IMR-90 (cell line): ENCODE data around the gene CUL4A. TPM values are rescaled to one million over a fixed set of nuclear protein-coding genes. Genes with fewer than 3 reads are reported as not detected.

Experiments
- ATAC-seq: fragments of 200-7000 bp; cut with Tn5 transposase; 2 replicates; pipeline ENCODE4 v1.9.1; 2020; ENCODE audit warnings: low read depth, mild to moderate bottlenecking, moderate library complexity
- BruUV-seq: library from RNA; stranded (reverse); fragments of 400-500 nt; replicated peaks from 2 replicates; lab custom pipeline; 2021; lab: Mats Ljungman, UMichigan
- CTCF ChIA-PET: fragments of 300-600 bp; formaldehyde crosslinking; extraction: SDS; loops from one replicate; lab custom pipeline; 2021; ENCODE audit warnings: antibody characterized with exemption; lab: Yijun Ruan, JAX
- POLR2A ChIA-PET: fragments of 300-600 bp; sonication (Branson Sonifier 250); formaldehyde crosslinking; loops from one replicate; lab custom pipeline; 2022; ENCODE audit warnings: antibody characterized with exemption; ENCODE audit not compliant: unreplicated experiment; lab: Charles Lee
- DNase-seq: peaks from one replicate; pipeline ENCODE4 v3.0.0; 2013
- H2AFZ ChIP-seq: replicated peaks from 2 replicates; pipeline ENCODE3; 2013; ENCODE audit warnings: low read length, mild to moderate bottlenecking; ENCODE audit not compliant: poor library complexity
- H2AK5ac ChIP-seq: 2 replicates; pipeline ENCODE4 v1.6.1; 2013; ENCODE audit warnings: low read depth, low read length, inconsistent platforms
- H2AK9ac ChIP-seq: replicated peaks from 2 replicates; pipeline ENCODE3; 2013; ENCODE audit warnings: mild to moderate bottlenecking, low read depth, low read length, moderate library complexity; ENCODE audit not compliant: poor library complexity
- H2BK120ac ChIP-seq: 2 replicates; pipeline ENCODE4 v1.6.1; 2013; ENCODE audit warnings: low read depth, low read length, inconsistent platforms
- H2BK15ac ChIP-seq: 3 replicates; pipeline ENCODE4 v1.6.1; 2013; ENCODE audit warnings: low read depth, low read length, inconsistent platforms
- H2BK20ac ChIP-seq: 2 replicates; pipeline ENCODE4 v1.6.1; 2013; ENCODE audit warnings: low read depth, mild to moderate bottlenecking, inconsistent platforms, low read length, moderate library complexity
- H2BK5ac ChIP-seq: 2 replicates; pipeline ENCODE4 v1.6.1; 2013; ENCODE audit warnings: mild to moderate bottlenecking, low read depth, low read length, inconsistent platforms; ENCODE audit not compliant: poor library complexity, severe bottlenecking
- H3K14ac ChIP-seq: replicated peaks from 2 replicates; pipeline ENCODE4 v1.6.1; 2013; ENCODE audit warnings: low read depth, low read length, inconsistent platforms
- H3K18ac ChIP-seq: 2 replicates; pipeline ENCODE4 v1.6.1; 2013; ENCODE audit warnings: low read depth, low read length, control low read depth
- H3K23ac ChIP-seq: 2 replicates; pipeline ENCODE4 v1.6.1; 2013; ENCODE audit warnings: low read depth, low read length, inconsistent platforms
- H3K27ac ChIP-seq: 2 replicates; pipeline ENCODE4 v1.5.1; 2013; ENCODE audit warnings: mild to moderate bottlenecking, control low read depth, low read length; ENCODE audit not compliant: insufficient read depth
- H3K27me3 ChIP-seq: 2 replicates; pipeline ENCODE4 v1.6.1; 2013; ENCODE audit warnings: low read length; ENCODE audit not compliant: control insufficient read depth, insufficient read depth
- H3K36me3 ChIP-seq: 2 replicates; pipeline ENCODE4 v1.6.1; 2013; ENCODE audit warnings: low read length, mixed read lengths; ENCODE audit not compliant: control insufficient read depth, insufficient read depth
- H3K4ac ChIP-seq: 2 replicates; pipeline ENCODE4 v1.6.1; 2013; ENCODE audit warnings: low read depth, low read length, inconsistent platforms
- H3K4me1 ChIP-seq: 2 replicates; pipeline ENCODE4 v1.6.1; 2013; ENCODE audit warnings: low read length, mixed read lengths; ENCODE audit not compliant: control insufficient read depth, insufficient read depth
- H3K4me2 ChIP-seq: 2 replicates; pipeline ENCODE4 v1.6.1; 2013; ENCODE audit warnings: low read depth, mild to moderate bottlenecking, control low read depth, low read length, moderate library complexity
- H3K4me3 ChIP-seq: 2 replicates; pipeline ENCODE4 v1.5.1; 2013; ENCODE audit warnings: low read depth, mild to moderate bottlenecking, control low read depth, low read length, moderate library complexity; ENCODE audit not compliant: insufficient read depth
- H3K56ac ChIP-seq: 2 replicates; pipeline ENCODE4 v1.6.1; 2013; ENCODE audit warnings: low read length, inconsistent platforms; ENCODE audit not compliant: insufficient read depth; ENCODE audit errors: extremely low read depth
- H3K79me1 ChIP-seq, 2 experiments: 2 replicates each; pipeline ENCODE4 v1.6.1; 2013; ENCODE audit warnings: low read length in 2 of 2, inconsistent platforms in 1 of 2, low read depth in 1 of 2
- H3K9ac ChIP-seq: 2 replicates; pipeline ENCODE4 v1.6.1; 2013; ENCODE audit warnings: low read depth, low read length, control low read depth
- H3K9me1 ChIP-seq: 2 replicates; pipeline ENCODE4 v1.6.1; 2013; ENCODE audit warnings: low read length, inconsistent platforms; ENCODE audit not compliant: insufficient read depth
- H3K9me3 ChIP-seq: 2 replicates; pipeline ENCODE4 v1.6.1; 2013; ENCODE audit warnings: low read length; ENCODE audit not compliant: control insufficient read depth, insufficient read depth
- H4K20me1 ChIP-seq: 2 replicates; pipeline ENCODE4 v1.6.1; 2013; ENCODE audit warnings: low read length, inconsistent platforms; ENCODE audit not compliant: insufficient read depth
- H4K5ac ChIP-seq: 2 replicates; pipeline ENCODE4 v1.6.1; 2013; ENCODE audit warnings: mild to moderate bottlenecking, low read depth, low read length, control low read depth
- H4K8ac ChIP-seq, 2 experiments: 2 replicates each; pipeline ENCODE4 v1.6.1; 2013; ENCODE audit warnings: low read depth in 2 of 2, low read length in 2 of 2, control low read depth in 1 of 2, inconsistent platforms in 1 of 2
- H4K91ac ChIP-seq: 2 replicates; pipeline ENCODE4 v1.6.1; 2013; ENCODE audit warnings: low read depth, low read length, inconsistent platforms; ENCODE audit not compliant: insufficient read depth
- BHLHE40 ChIP-seq: fragments of 150-350 bp; IDR thresholded peaks from 2 replicates; pipeline ENCODE4 v1.6.1; 2016; ENCODE audit warnings: mild to moderate bottlenecking, low read depth, low read length
- CEBPB ChIP-seq: IDR thresholded peaks from 2 replicates; pipeline ENCODE4 v1.6.1; 2012; ENCODE audit warnings: low read depth, low read length, improper control_type of control experiment
- CHD1 ChIP-seq: IDR thresholded peaks from 2 replicates; pipeline ENCODE4 v1.6.1; 2012; ENCODE audit warnings: low read depth, low read length, improper control_type of control experiment
- CTCF ChIP-seq: conservative IDR thresholded peaks from 2 replicates; pipeline ENCODE4 v1.5.1; 2012; ENCODE audit warnings: mild to moderate bottlenecking, low read depth, low read length, improper control_type of control experiment
- FOS ChIP-seq: fragments of 150-350 bp; IDR thresholded peaks from 2 replicates; pipeline ENCODE4 v1.6.1; 2016; ENCODE audit warnings: low read depth, low read length
- MAZ ChIP-seq: IDR thresholded peaks from 2 replicates; pipeline ENCODE4 v1.6.1; 2012; ENCODE audit warnings: low read depth, mild to moderate bottlenecking, low read length, improper control_type of control experiment, moderate library complexity, borderline replicate concordance
- MXI1 ChIP-seq: IDR thresholded peaks from 2 replicates; pipeline ENCODE4 v1.6.1; 2012; ENCODE audit warnings: low read depth, mild to moderate bottlenecking, low read length, moderate library complexity, borderline replicate concordance
- NFE2L2 ChIP-seq: fragments of 150-350 bp; IDR thresholded peaks from 2 replicates; pipeline ENCODE4 v1.6.1; 2016; ENCODE audit warnings: low read depth, mild to moderate bottlenecking, low read length
- POLR2A ChIP-seq: IDR thresholded peaks from 2 replicates; pipeline ENCODE4 v1.6.1; 2012; ENCODE audit warnings: mild to moderate bottlenecking, low read depth, low read length
- RAD21 ChIP-seq: IDR thresholded peaks from 2 replicates; pipeline ENCODE4 v1.6.1; 2012; ENCODE audit warnings: low read length, improper control_type of control experiment
- RCOR1 ChIP-seq: IDR thresholded peaks from 2 replicates; pipeline ENCODE4 v1.6.1; 2012; ENCODE audit warnings: mild to moderate bottlenecking, low read length, improper control_type of control experiment; ENCODE audit not compliant: insufficient replicate concordance
- RFX5 ChIP-seq: IDR thresholded peaks from 2 replicates; pipeline ENCODE4 v1.8.0; 2012; ENCODE audit warnings: low read depth, mild to moderate bottlenecking, low read length, moderate library complexity
- SMC3 ChIP-seq: fragments of 150-350 bp; IDR thresholded peaks from 2 replicates; pipeline ENCODE4 v1.6.1; 2016; ENCODE audit warnings: low read depth, mild to moderate bottlenecking, antibody characterized with exemption, low read length, moderate library complexity
- USF2 ChIP-seq: fragments of 150-350 bp; IDR thresholded peaks from 2 replicates; pipeline ENCODE4 v1.6.1; 2017; ENCODE audit warnings: mild to moderate bottlenecking, antibody characterized with exemption, low read length, low read depth
- WGBS, 2 experiments: methylation state at CpG; one replicate each; pipeline versions ENCODE4 v1.1.5 to v1.1.7; 2013; ENCODE audit warnings: missing lambda C conversion rate in 2 of 2; ENCODE audit not compliant: insufficient read length in 1 of 2; ENCODE audit errors: extremely low coverage in 2 of 2; 5-methylcytosine and 5-hydroxymethylcytosine counted together
- dilution Hi-C: fragments of 300-500 bp; cut with HindIII; formaldehyde crosslinking; loops from one replicate; pipeline ENCODE4 v1.14.3; 2018; ENCODE audit warnings: low sequenced_read_pairs; ENCODE audit not compliant: unreplicated experiment
- in situ Hi-C: fragments of 300-500 bp; cut with MboI; formaldehyde crosslinking; loops from 3 replicates; pipeline ENCODE4 v1.14.3; 2019; ENCODE audit warnings: low sequenced_read_pairs, inconsistent platforms, mixed read lengths
- intact Hi-C: fragments of 100-400 bp; cut with micrococcal nuclease; formaldehyde crosslinking; loops from 2 replicates; pipeline ENCODE4 v1.10.0; 2022
- polyA plus RNA-seq, 3 experiments: library from polyadenylated mRNA; depleted of rRNA; stranded (reverse); fragments of >200 nt; gene quantifications; 2 replicates each; pipeline ENCODE4 v1.2.3, GENCODE V29; 2012; ENCODE audit warnings: low replicate concordance in 1 of 3
- total RNA-seq: library from RNA; depleted of rRNA; stranded (reverse); fragments of >200 nt; gene quantifications from 2 replicates; pipeline ENCODE4 v1.2.3, GENCODE V29; 2012
- TF ChIP-seq, protein P1 (sequence below): fragments of 150-350 bp; IDR thresholded peaks from 2 replicates; pipeline ENCODE4 v1.6.1; 2016; ENCODE audit warnings: low read depth, mild to moderate bottlenecking, low read length, moderate library complexity, borderline replicate concordance

CUL4A gene
- total and polyA plus RNA-seq, 2 of the 4 experiments (the other 2 are of a cell fraction) = 86.0 to 146 TPM

- peaks cover 47% of the 10 kb centered on the region for H3K36me3 ChIP-seq
- no peak overlapping the region for H3K27ac ChIP-seq
- no peak for DNase-seq
- H2BK120ac ChIP-seq = no peak overlapping the region
- H3K23ac ChIP-seq = no peak overlapping the region
- dilution Hi-C loops (no loop called here), intact Hi-C loops (no loop called here), in situ Hi-C loops (no loop called here)
- peaks cover 16% of the 10 kb centered on the region for H3K9me1 ChIP-seq
- H4K91ac ChIP-seq = no peak overlapping the region
- no peak overlapping the region for H3K14ac ChIP-seq
- BruUV-seq = no TSS peak
- no peaks in the 10 kb centered on the region for H3K27me3 ChIP-seq
- no peak overlapping the region for H2BK15ac ChIP-seq
- H3K18ac ChIP-seq = no peak overlapping the region
- no peak overlapping the region for H3K4me2 ChIP-seq
- H2AK9ac ChIP-seq = no peak overlapping the region
- WGBS, 2 experiments = 94% methylated on average over 18 of the region's 34 CpGs; no CpG with 5 or more reads in 1 of the 2 experiments
- ChIA-PET CTCF (no interaction called here), POLR2A (no interaction called here)
- no peak overlapping the region for H3K9ac ChIP-seq
- H4K20me1 ChIP-seq = no peaks in the 10 kb centered on the region
- H3K4me3 ChIP-seq = no peak overlapping the region
- 0 out of 2 replicates have a peak, but pooled peaks cover 2% of the 10 kb centered on the region for H3K9me3 ChIP-seq
- no peak overlapping the region for H2BK20ac ChIP-seq
- H3K4me1 ChIP-seq = peaks cover 7% of the 10 kb centered on the region
- no peak overlapping the region for H3K4ac ChIP-seq
- no peak overlapping the region for H2AFZ ChIP-seq
- H3K79me1 ChIP-seq = peaks cover under 1 to 36% of the 10 kb centered on the region in 2 experiments; a peak in 3 of 4 replicates
- H4K8ac ChIP-seq = no peak overlapping the region
- no peak for ATAC-seq
- no peak overlapping the region for H3K56ac ChIP-seq
- H2BK5ac ChIP-seq = no peak overlapping the region
- H2AK5ac ChIP-seq = no peak overlapping the region
- no peak overlapping the region for H4K5ac ChIP-seq
- TF ChIP-seq FOS (no peak), CHD1 (no peak), USF2 (no peak), RFX5 (no peak), CEBPB (no peak), RAD21 (no peak), CTCF (no peak), POLR2A (no peak), SMC3 (no peak), BHLHE40 (no peak), RCOR1 (no peak), MAZ (no peak), MXI1 (no peak), NFE2L2 (no peak)
- TF ChIP-seq, protein P1, sequence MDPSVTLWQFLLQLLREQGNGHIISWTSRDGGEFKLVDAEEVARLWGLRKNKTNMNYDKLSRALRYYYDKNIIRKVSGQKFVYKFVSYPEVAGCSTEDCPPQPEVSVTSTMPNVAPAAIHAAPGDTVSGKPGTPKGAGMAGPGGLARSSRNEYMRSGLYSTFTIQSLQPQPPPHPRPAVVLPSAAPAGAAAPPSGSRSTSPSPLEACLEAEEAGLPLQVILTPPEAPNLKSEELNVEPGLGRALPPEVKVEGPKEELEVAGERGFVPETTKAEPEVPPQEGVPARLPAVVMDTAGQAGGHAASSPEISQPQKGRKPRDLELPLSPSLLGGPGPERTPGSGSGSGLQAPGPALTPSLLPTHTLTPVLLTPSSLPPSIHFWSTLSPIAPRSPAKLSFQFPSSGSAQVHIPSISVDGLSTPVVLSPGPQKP = no peak
These were observed 37.9 kb upstream of the CUL4A start for GRCh38 chr13:113171250-113172125.
